CD14-positive monocyte (primary cell): ENCODE results near the gene CHPT1. TPM values are rescaled to one million over a fixed set of nuclear protein-coding genes. Genes with fewer than 3 reads are reported as not detected.

Experiments
- DNase-seq, 3 donors: peaks; one replicate each; pipeline ENCODE4 v3.0.0-alpha.2; 2011 to 2022
- H2AFZ ChIP-seq: 2 replicates; pipeline ENCODE4 v1.6.0; 2012; ENCODE audit warnings: mild to moderate bottlenecking, low read depth, low read length, inconsistent platforms; ENCODE audit not compliant: insufficient read depth, poor library complexity, severe bottlenecking
- H3K27ac ChIP-seq, 2 donors: 1 replicate in 1 of 2; 2 replicates in 1 of 2; pipeline ENCODE4 v1.5.1; 2012 to 2013; ENCODE audit warnings: low read length in 2 of 2, control low read depth in 1 of 2, inconsistent platforms in 1 of 2, low read depth in 1 of 2, mild to moderate bottlenecking in 1 of 2
- H3K27me3 ChIP-seq, 2 donors: one replicate each; pipeline versions ENCODE4 v1.6.0 to v1.6.1; 2011 to 2013; ENCODE audit warnings: low read length in 2 of 2; ENCODE audit not compliant: control insufficient read depth in 2 of 2, insufficient read depth in 2 of 2
- H3K36me3 ChIP-seq, 2 donors: replicated peaks in 1 of 2; 1 replicate in 1 of 2; 2 replicates in 1 of 2; pipeline versions ENCODE4 v1.5.1 to v1.6.1; 2012 to 2013; ENCODE audit warnings: low read length in 2 of 2, control low read depth in 1 of 2, inconsistent platforms in 1 of 2, mild to moderate bottlenecking in 1 of 2; ENCODE audit not compliant: insufficient read depth in 2 of 2, control insufficient read depth in 1 of 2
- H3K4me1 ChIP-seq, 2 donors: 1 replicate in 1 of 2; 2 replicates in 1 of 2; pipeline versions ENCODE4 v1.5.1 to v1.6.1; 2012 to 2013; ENCODE audit warnings: low read length in 2 of 2, control low read depth in 1 of 2, inconsistent platforms in 1 of 2, mild to moderate bottlenecking in 1 of 2, moderate library complexity in 1 of 2; ENCODE audit not compliant: insufficient read depth in 2 of 2, control insufficient read depth in 1 of 2
- H3K4me2 ChIP-seq: replicated peaks from 2 replicates; pipeline ENCODE3; 2012; ENCODE audit warnings: low read length, moderate library complexity, mild to moderate bottlenecking; ENCODE audit not compliant: poor library complexity, severe bottlenecking; ENCODE audit errors: extremely low read depth
- H3K4me3 ChIP-seq, 3 experiments: fragments of 200-600 bp in 1 of 3; sonication (generic) in 1 of 3; replicated peaks in 1 of 3; 1 replicate in 2 of 3; 2 replicates in 1 of 3; pipeline ENCODE4 v1.5.1; 2011 to 2013; ENCODE audit warnings: low read length in 3 of 3, mild to moderate bottlenecking in 3 of 3, control low read depth in 2 of 3, low read depth in 2 of 3, inconsistent platforms in 1 of 3, moderate library complexity in 1 of 3
- H3K79me2 ChIP-seq: 2 replicates; pipeline ENCODE4 v1.6.0; 2012; ENCODE audit warnings: mild to moderate bottlenecking, control low read depth, inconsistent platforms, low read length, moderate library complexity; ENCODE audit not compliant: insufficient read depth
- H3K9ac ChIP-seq: 2 replicates; pipeline ENCODE4 v1.6.0; 2017; ENCODE audit warnings: low read length, mild to moderate bottlenecking; ENCODE audit not compliant: insufficient read depth, poor library complexity, severe bottlenecking
- H3K9me3 ChIP-seq, 2 donors: replicated peaks in 1 of 2; 1 replicate in 1 of 2; 2 replicates in 1 of 2; pipeline versions ENCODE4 v1.5.1 to v1.6.1; 2012 to 2013; ENCODE audit warnings: low read length in 2 of 2, control low read depth in 1 of 2; ENCODE audit not compliant: control insufficient read depth in 1 of 2, insufficient read depth in 1 of 2
- H4K20me1 ChIP-seq: 2 replicates; pipeline ENCODE4 v1.6.0; 2012; ENCODE audit warnings: mild to moderate bottlenecking, low read length, control low read depth, moderate library complexity; ENCODE audit not compliant: insufficient read depth
- H3K27ac Mint-ChIP-seq, 7 donors: one replicate each; pipeline ENCODE4 v1.8.0; 2020; ENCODE audit warnings: mild to moderate bottlenecking in 7 of 7, mixed read lengths in 7 of 7, moderate library complexity in 6 of 7, inconsistent platforms in 2 of 7
- H3K27me3 Mint-ChIP-seq, 3 donors: one replicate each; pipeline ENCODE4 v1.8.0; 2021 to 2022; ENCODE audit warnings: low read depth in 3 of 3, mild to moderate bottlenecking in 3 of 3, mixed read lengths in 3 of 3, moderate library complexity in 3 of 3, inconsistent platforms in 1 of 3
- H3K36me3 Mint-ChIP-seq, 2 donors: one replicate each; pipeline ENCODE4 v1.8.0; 2020; ENCODE audit warnings: mixed read lengths in 2 of 2, inconsistent platforms in 1 of 2, mild to moderate bottlenecking in 1 of 2
- H3K4me1 Mint-ChIP-seq: one replicate; pipeline ENCODE4 v1.8.0; 2020; ENCODE audit warnings: mild to moderate bottlenecking, mixed read lengths
- H3K4me3 Mint-ChIP-seq, 2 donors: one replicate each; pipeline ENCODE4 v1.8.0; 2020; ENCODE audit warnings: mild to moderate bottlenecking in 2 of 2, mixed read lengths in 2 of 2, moderate library complexity in 1 of 2
- H3K9me3 Mint-ChIP-seq, 7 donors: one replicate each; pipeline ENCODE4 v1.8.0; 2020 to 2022; ENCODE audit warnings: mixed read lengths in 7 of 7, mild to moderate bottlenecking in 6 of 7, moderate library complexity in 6 of 7, inconsistent platforms in 2 of 7
- WGBS: methylation state at CpG from one replicate; pipeline ENCODE4 v1.1.5; 2013; ENCODE audit warnings: missing lambda C conversion rate; ENCODE audit not compliant: insufficient coverage; 5-methylcytosine and 5-hydroxymethylcytosine counted together
- intact Hi-C, 2 donors: fragments of 100-400 bp; cut with micrococcal nuclease; formaldehyde crosslinking; loops; one replicate each; pipeline versions ENCODE4 v1.15.0 to v1.15.1; 2023
- polyA plus RNA-seq, 3 donors: library from polyadenylated mRNA; depleted of rRNA in 1 of 3; unstranded in 2 of 3; stranded (reverse) in 1 of 3; fragments of 300-500 nt in 2 of 3; fragments of >200 nt in 1 of 3; fragmentation: Illumina TruSeq in 2 of 3; gene quantifications; 1 replicate in 2 of 3; 2 replicates in 1 of 3; pipeline ENCODE4 v1.2.3, GENCODE V29; 2012 to 2021
- TF ChIP-seq, protein P1 (sequence below): fragments of 200-600 bp; IDR thresholded peaks from one replicate; pipeline ENCODE4 v1.8.0; 2022; ENCODE audit warnings: antibody characterized with exemption, mild to moderate bottlenecking

CHPT1 gene
- polyA plus RNA-seq, 3 donors = 30.9 to 92.7 (median 36.7) TPM

DNA sequence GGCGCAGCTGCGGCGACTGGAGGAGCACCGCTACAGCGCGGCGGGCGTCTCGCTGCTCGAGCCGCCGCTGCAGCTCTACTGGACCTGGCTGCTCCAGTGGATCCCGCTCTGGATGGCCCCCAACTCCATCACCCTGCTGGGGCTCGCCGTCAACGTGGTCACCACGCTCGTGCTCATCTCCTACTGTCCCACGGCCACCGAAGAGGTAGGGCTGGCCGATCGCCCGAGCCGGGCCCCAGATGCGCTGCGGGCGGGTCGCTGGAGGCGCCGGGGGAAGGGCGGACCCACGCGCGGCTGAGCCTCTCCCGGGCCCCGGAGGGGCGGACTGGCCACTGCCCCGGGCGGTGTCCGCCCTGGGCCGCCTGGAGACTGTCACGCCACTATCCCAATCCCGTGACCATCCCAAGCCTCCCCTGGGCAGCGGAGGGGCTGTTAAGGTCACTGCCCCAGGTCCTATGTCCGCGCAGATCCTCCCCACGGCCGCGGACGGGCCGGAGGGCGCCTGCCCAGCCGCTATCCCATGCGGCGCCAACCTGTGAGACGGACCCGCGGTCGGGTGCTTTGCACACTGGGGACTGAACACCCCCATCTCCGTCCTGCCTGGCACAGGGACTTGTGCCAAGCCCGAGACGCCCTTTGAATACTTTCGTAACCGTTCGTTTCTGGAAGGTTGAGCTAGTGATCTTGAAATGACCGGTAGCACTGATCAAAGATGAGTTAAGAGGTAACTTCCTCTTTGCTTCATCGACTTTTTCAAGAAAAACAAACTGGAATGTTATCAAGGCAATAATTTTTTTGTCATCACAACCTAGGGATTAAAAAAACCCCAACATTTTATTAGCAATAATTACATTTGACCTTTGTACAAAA lies 725 bp downstream of the CHPT1 start:
- Histone ChIP-seq H3K9ac (peak overlapping the region; percentile 87), H3K9me3 (no peaks in the 10 kb centered on the region), H4K20me1 (peaks cover 41% of the 10 kb centered on the region), H3K4me1 (peaks cover 32 to 60% of the 10 kb centered on the region in 2 donors), H3K27me3 (no peaks in the 10 kb centered on the region), H3K4me2 (peak overlapping the region; percentile 85), H3K27ac (peak overlapping the region; percentile 57 to 87), H2AFZ (peak overlapping the region; percentile 95), H3K79me2 (peaks cover 67% of the 10 kb centered on the region), H3K4me3 (peak overlapping the region; percentile 89 to 94 (median 92)), H3K36me3 (peaks cover 2 to 6% of the 10 kb centered on the region in 2 donors)
- intact Hi-C loops = no loop called here
- peaks cover 0 to 3% (median 0%) of the 10 kb centered on the region in 3 donors for H3K27me3 Mint-ChIP-seq
- whole genome bisulfite sequencing = under 1% methylated on average over 60 of the region's 67 CpGs
- H3K4me1 Mint-ChIP-seq = peaks cover 69% of the 10 kb centered on the region
- peaks cover 4 to 6% of the 10 kb centered on the region in 2 donors for H3K36me3 Mint-ChIP-seq
- TF ChIP-seq, protein P1, sequence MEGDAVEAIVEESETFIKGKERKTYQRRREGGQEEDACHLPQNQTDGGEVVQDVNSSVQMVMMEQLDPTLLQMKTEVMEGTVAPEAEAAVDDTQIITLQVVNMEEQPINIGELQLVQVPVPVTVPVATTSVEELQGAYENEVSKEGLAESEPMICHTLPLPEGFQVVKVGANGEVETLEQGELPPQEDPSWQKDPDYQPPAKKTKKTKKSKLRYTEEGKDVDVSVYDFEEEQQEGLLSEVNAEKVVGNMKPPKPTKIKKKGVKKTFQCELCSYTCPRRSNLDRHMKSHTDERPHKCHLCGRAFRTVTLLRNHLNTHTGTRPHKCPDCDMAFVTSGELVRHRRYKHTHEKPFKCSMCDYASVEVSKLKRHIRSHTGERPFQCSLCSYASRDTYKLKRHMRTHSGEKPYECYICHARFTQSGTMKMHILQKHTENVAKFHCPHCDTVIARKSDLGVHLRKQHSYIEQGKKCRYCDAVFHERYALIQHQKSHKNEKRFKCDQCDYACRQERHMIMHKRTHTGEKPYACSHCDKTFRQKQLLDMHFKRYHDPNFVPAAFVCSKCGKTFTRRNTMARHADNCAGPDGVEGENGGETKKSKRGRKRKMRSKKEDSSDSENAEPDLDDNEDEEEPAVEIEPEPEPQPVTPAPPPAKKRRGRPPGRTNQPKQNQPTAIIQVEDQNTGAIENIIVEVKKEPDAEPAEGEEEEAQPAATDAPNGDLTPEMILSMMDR = no peak
- H3K4me3 Mint-ChIP-seq = peak overlapping the region; percentile 96
- H3K9me3 Mint-ChIP-seq = no peaks in the 10 kb centered on the region
- peak; percentile 15 to 34 (median 31) for DNase-seq
- H3K27ac Mint-ChIP-seq = peak overlapping the region; percentile 76 to 93 (median 89)

DNA sequence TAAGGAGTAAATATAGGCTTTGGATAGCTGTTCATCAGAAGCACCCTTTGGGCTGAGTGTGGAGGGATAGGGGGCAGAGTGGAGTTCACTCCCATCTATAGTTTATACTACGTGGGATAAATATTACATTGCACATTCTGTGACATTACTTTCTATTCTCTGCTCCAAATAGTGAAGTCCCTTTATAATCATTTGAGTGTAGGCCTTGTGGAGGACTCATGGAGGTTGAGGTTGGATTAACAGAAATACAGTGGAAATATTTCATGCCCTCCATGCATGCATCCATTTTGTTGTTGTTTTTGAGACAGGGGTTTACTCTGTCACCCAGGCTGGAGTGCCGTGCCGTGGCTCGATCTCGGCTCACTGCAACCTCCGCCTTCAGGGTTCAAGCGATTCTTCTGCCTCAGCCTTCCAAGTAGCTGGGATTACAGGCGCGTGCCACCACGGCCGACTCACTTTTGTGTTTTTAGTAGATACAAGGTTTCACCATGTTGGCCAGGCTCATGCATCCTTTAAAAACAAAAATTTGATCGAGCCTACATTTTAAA lies 1.4 kb downstream of the CHPT1 start:
- Histone ChIP-seq H3K9me3 (no peaks in the 10 kb centered on the region), H3K27ac (peak overlapping the region; percentile 57 to 87), H3K4me2 (peak overlapping the region; percentile 85), H3K4me1 (peaks cover 32 to 60% of the 10 kb centered on the region in 2 donors), H3K27me3 (no peaks in the 10 kb centered on the region), H2AFZ (peak overlapping the region; percentile 95), H3K9ac (peak overlapping the region; percentile 87), H3K4me3 (peak overlapping the region; percentile 89 to 94 (median 92)), H3K36me3 (peaks cover 2 to 7% of the 10 kb centered on the region in 2 donors), H3K79me2 (peaks cover 74% of the 10 kb centered on the region), H4K20me1 (peaks cover 48% of the 10 kb centered on the region)
- H3K27me3 Mint-ChIP-seq = peaks cover 0 to 2% (median 0%) of the 10 kb centered on the region in 3 donors
- intact Hi-C loops = no loop called here
- no peaks in the 10 kb centered on the region for H3K9me3 Mint-ChIP-seq
- H3K4me3 Mint-ChIP-seq = peak overlapping the region; percentile 96
- peak overlapping the region; percentile 76 to 90 (median 85) for H3K27ac Mint-ChIP-seq
- H3K4me1 Mint-ChIP-seq = peaks cover 72% of the 10 kb centered on the region
- H3K36me3 Mint-ChIP-seq = peaks cover 7 to 10% of the 10 kb centered on the region in 2 donors
- WGBS = 100% methylated on average over 5 of the region's 12 CpGs
- no peak for DNase-seq
- TF ChIP-seq, protein P1 = no peak
